Left lobe of liver (tissue), 2 donors: ENCODE data around the gene OR5AC2. TPM values are rescaled to one million over a fixed set of nuclear protein-coding genes. Genes with fewer than 3 reads are reported as not detected.

Experiments used
- ATAC-seq: fragments of 200-7000 bp; cut with Tn5 transposase; one replicate; pipeline ENCODE4 v1.9.1; 2020; ENCODE audit warnings: mild to moderate bottlenecking, moderate library complexity
- DNase-seq: peaks from one replicate; pipeline ENCODE4 v3.0.0-alpha.2; 2020; ENCODE audit warnings: low spot score
- total RNA-seq: library from RNA; stranded (reverse); gene quantifications from one replicate; pipeline ENCODE4 v1.2.1, GENCODE V29; 2021
- donor health status: DM: no; HTN: no; CAD: no; lungs with moderate emphysema.
- donor health status: DM: no; HTN: yes; CAD: no.

Gene OR5AC2
- not detected for total RNA-seq

GRCh38 chr3:98086873-98087272 is at the start of gene OR5AC2:
OR5AC2 (plus strand) TSS chr3:98087173; CDS start chr3:98087173, 0 bp downstream.
- DNase-seq, result no peak
- ATAC-seq, result no peak

- ATAC-seq (no peak), DNase-seq (no peak)
Observed at GRCh38 chr3:98038286-98038685, 48.7 kb upstream of the OR5AC2 start.

GRCh38 chr3:98038876-98039275 is 48.1 kb upstream of the OR5AC2 start:
- no peak for DNase-seq
- ATAC-seq, result no peak

- ATAC-seq, result peak; percentile 100
- DNase-seq, result peak; percentile 55
Observed at GRCh38 chr3:98039322-98040024, 47.5 kb upstream of the OR5AC2 start.

- ATAC-seq, result no peak
- DNase-seq, result no peak
Observed at GRCh38 chr3:98041350-98041749, 45.6 kb upstream of the OR5AC2 start.

- ATAC-seq (no peak), DNase-seq (no peak)
Observed at GRCh38 chr3:98048586-98048985, 38.4 kb upstream of the OR5AC2 start.

- no peak for ATAC-seq
- no peak for DNase-seq
Observed at GRCh38 chr3:98049271-98049670, 37.7 kb upstream of the OR5AC2 start.

- no peak for ATAC-seq
- no peak for DNase-seq
Observed at GRCh38 chr3:98056035-98056434, 30.9 kb upstream of the OR5AC2 start.

GRCh38 chr3:98057631-98058030 is 29.3 kb upstream of the OR5AC2 start:
- DNase-seq (no peak), ATAC-seq (no peak)

- ATAC-seq (no peak), DNase-seq (no peak)
Observed at GRCh38 chr3:98058244-98058960, 28.6 kb upstream of the OR5AC2 start.

- DNase-seq (no peak), ATAC-seq (no peak)
Observed at GRCh38 chr3:98068824-98069223, 18.1 kb upstream of the OR5AC2 start.

GRCh38 chr3:98070840-98071239 is 16.1 kb upstream of the OR5AC2 start:
- ATAC-seq, result no peak
- no peak for DNase-seq

GRCh38 chr3:98073486-98073885 is 13.5 kb upstream of the OR5AC2 start:
- ATAC-seq, result no peak

GRCh38 chr3:98095882-98096281 is 8.9 kb downstream of the OR5AC2 start:
- DNase-seq (no peak), ATAC-seq (no peak)

More at GRCh38 chr3:98073486-98073885, 13.5 kb upstream of the OR5AC2 start:
- no peak for DNase-seq

GRCh38 chr3:98099848-98100247 is 12.9 kb downstream of the OR5AC2 start:
- no peak for DNase-seq
- ATAC-seq, result no peak

- ATAC-seq (no peak), DNase-seq (no peak)
Observed at GRCh38 chr3:98108162-98108561, 21.2 kb downstream of the OR5AC2 start.

GRCh38 chr3:98109807-98110549 is 23.0 kb downstream of the OR5AC2 start:
- DNase-seq (no peak), ATAC-seq (no peak)

- ATAC-seq, result no peak
- DNase-seq, result no peak
Observed at GRCh38 chr3:98110550-98110908, 23.6 kb downstream of the OR5AC2 start.

- DNase-seq, result no peak
Observed at GRCh38 chr3:98114264-98114663, 27.3 kb downstream of the OR5AC2 start.

GRCh38 chr3:98115717-98116116 is 28.7 kb downstream of the OR5AC2 start:
- DNase-seq (no peak), ATAC-seq (no peak)

More at GRCh38 chr3:98114264-98114663, 27.3 kb downstream of the OR5AC2 start:
- ATAC-seq, result no peak

- ATAC-seq (no peak), DNase-seq (no peak)
Observed at GRCh38 chr3:98130421-98130820, 43.4 kb downstream of the OR5AC2 start, which contains the start of gene OR5H1. OR5H1 (plus strand) TSS chr3:98130721; CDS start chr3:98132698, 1,977 bp downstream.

GRCh38 chr3:98136631-98137030 is 49.7 kb downstream of the OR5AC2 start:
- ATAC-seq (no peak), DNase-seq (no peak)
